DMS153 treated with DMSO at 0.1 percent for 48 hours (cell line): ENCODE results near the gene NCDN.

Source experiments
- DNase-seq: peaks from one replicate; lab custom pipeline; 2025; ENCODE audit not compliant: unreplicated experiment; lab: John Stamatoyannopoulos, UW

Gene NCDN, protein sequence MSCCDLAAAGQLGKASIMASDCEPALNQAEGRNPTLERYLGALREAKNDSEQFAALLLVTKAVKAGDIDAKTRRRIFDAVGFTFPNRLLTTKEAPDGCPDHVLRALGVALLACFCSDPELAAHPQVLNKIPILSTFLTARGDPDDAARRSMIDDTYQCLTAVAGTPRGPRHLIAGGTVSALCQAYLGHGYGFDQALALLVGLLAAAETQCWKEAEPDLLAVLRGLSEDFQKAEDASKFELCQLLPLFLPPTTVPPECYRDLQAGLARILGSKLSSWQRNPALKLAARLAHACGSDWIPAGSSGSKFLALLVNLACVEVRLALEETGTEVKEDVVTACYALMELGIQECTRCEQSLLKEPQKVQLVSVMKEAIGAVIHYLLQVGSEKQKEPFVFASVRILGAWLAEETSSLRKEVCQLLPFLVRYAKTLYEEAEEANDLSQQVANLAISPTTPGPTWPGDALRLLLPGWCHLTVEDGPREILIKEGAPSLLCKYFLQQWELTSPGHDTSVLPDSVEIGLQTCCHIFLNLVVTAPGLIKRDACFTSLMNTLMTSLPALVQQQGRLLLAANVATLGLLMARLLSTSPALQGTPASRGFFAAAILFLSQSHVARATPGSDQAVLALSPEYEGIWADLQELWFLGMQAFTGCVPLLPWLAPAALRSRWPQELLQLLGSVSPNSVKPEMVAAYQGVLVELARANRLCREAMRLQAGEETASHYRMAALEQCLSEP

DNA sequence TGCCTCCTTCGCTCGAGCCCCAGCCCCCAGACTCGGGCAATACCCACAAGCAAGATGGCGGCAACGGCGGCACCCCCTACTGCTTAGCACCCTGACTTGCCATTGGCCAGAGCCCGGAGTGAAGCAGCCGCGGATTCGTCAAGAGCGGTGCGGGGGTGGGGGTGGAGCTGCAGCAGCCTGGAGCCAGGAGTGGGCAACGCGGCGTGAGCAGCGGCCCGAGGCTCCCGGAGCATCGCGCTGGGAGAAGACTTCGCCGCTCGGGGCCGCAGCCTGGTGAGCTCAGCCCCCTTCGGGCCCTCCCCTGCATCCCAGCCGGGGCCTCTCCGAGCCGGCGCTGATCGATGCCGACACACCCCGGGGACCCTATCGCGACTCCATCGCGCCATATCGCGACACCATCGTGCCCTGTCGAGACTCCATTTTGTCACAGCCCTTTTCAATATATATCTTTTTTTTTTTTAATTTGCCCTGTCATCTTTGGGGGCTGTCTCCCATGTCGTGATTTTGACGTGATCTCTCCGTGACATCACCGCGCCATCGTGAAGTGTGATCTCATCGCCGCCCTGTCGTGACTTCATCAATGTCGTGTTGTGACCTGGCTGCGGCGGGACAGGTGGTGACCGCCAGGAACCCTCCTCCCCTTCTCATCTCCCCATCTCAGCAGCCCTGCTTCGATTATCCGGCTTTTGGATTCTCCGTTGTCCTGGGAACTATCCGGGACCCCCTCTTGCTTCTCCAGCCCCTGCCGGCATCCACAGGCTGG lies at the start of gene NCDN:
Gene NCDN, plus strand, starts transcription at position 189 of the 763 bp plus-strand sequence. Its CDS starts 392 bp downstream, at position 581.
- DNase-seq = peak; percentile 99

DNA sequence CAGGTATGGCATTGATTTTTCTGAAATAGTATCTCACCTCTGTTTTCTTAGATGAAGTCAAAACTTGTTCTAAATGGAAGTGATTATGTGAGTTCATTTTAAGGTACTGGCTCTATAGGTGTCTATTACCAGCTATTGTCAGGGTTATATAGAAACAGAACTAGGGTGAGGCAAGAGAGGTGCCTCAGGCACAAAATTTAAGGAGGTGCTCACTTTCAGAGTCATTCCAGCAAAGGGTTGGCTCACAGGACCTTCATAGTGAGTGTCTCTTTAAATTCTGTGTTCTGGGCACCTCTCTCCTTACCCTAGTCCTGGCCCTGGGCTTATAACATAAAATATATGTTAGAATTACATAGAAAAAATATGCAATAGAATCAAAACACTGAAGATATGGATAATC lies 49.7 kb upstream of the NCDN start:
- DNase-seq = no peak

DNA sequence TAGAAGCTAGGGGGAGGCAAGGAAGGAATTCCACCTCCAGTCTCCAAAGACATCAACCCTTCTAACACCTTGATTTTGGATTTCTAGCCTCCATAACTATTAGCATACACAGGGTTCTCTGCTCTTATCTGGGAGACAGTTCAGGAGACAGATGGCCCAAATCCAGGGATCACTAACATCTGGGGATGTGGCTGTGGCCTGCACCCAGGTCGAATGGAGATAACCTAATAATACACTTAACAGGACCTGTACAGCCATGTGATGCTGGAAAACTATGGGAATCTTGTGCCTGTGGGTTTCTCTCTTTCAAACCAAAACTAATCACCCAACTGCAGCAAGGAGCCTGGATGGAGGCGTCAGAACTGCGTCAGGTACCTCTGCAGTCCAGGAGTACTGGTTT lies 48.0 kb upstream of the NCDN start:
- DNase-seq = no peak

DNA sequence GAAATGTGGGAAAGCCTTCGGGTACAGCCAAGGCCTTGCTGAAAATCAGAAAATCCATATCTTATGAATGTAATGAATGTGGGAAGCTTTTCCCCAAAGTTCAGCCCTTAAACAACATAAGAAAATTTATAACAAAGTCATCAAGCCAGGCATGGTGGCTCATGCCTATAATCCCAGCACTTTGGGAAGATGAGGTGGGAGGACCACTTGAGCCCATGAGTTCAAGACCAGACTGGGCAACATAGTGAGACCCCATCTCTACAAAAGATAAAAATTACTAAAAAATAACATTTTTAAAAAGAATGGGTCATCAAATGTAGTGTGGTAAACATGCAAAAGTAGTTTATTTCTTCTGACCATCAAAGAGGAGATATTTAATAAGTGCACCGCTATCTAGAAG lies 46.3 kb upstream of the NCDN start:
- DNase-seq = no peak

DNA sequence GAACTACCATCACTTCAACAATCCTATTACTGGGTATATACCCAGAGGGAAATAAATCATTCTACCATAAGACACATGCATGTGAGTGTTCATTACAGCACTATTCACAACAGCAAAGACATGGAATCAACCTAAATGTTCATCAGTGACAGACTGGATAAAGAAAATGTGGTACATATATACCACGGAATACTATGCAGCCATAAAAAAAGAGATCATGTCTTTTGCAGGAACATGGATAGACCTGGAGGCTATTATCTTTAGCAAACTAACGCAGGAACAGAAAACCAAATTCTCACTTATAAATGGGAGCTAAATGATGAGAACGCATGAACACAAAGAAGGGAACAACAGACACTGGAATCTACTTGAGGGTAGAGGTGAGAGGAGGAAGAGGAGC lies 39.4 kb upstream of the NCDN start:
- no peak for DNase-seq

DNA sequence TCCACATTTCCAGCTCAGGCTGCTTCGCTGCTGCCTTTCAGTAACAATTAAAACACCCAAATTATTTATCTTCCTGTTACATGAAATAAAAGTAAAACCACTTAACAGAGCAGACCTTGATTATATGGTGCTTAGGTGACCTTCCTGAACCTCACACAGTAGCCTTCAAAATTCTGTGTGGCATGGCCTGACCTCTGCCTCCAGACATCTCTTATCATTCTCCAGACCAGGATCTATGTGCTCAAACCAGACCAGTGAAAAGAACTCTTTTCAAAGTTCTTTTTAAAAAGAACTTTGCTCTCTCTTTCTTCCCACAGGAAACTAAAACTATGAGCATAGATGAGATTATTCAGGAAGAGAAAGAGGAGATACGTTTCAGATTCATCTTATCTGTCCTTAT lies 38.2 kb upstream of the NCDN start:
- DNase-seq = no peak

DNA sequence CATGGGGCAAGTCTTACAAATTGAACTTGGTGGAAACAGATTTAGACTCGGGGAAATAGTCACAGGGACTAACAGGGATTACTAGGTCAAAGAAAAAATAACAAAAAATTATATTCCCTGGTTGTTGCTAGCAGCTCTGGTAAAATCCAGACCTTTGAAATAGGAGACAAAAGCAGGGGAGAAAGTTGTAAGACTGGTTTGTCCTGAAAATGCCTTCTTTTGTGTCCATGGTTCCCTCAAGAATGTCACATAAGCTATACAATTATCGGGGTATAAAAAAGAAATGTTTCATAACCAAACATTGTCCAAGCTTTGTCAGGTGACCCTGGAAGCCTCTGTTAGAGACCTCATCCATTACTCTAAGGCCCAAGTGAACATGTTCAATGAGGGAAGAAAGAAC lies 33.5 kb upstream of the NCDN start:
- no peak for DNase-seq

DNA sequence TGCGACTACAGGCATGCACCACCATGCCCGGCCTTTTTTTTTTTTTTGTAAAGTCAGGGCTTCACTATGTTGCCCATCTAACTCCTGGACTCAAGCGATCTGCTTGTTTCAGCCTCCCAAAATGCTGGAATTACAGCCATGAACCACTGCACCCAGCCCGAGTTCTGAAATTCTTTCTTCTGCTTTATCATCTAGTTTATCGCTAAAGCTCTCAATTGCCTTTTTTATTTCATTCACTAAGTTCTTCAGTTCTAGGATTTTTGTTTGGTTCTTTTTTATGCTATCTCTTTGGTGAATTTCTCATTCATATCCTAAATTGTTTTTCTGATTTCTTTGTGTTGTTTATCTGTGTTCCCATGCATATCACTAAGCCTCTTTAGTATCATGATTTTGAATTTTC lies 27.4 kb upstream of the NCDN start:
- no peak for DNase-seq

DNA sequence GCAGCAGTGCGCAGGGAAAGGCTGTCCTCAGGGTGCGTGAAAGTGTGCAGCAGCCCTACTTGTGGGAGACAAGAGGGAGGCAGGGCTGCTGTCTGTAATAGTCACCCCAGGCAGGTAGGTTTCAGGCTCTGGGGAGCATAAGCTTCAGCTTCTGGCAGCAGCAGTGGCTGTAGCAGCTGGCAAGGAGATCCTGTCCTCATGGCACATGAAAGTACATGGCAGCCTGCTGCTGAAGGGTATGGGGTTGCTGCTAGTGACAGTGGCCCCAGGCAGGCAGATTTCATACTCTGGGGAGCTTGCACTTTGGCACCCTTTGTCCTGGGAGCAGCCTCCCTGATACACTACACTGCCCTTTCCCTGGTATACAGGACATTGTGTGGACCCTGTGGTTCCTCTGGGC lies 26.7 kb upstream of the NCDN start:
- DNase-seq = no peak

DNA sequence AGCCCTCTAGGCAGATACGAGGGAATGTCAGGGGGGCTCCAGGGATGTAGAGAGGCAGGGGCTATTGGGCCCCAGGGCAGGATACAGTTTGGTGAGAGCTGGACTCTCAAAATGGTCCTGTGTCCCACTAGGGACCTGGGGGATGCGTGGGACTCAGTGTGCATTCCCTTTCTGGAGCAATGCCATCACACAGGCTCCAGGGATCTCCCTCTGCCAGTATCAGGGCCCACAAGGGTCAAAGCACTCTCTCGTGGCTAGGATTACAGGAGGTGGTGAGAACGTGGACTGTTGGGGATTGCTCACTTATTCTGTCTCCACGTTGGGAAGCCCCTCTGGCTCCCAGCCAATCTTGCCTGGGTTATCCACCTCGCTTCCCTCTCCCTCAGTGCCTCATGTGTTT lies 26.2 kb upstream of the NCDN start:
- no peak for DNase-seq

DNA sequence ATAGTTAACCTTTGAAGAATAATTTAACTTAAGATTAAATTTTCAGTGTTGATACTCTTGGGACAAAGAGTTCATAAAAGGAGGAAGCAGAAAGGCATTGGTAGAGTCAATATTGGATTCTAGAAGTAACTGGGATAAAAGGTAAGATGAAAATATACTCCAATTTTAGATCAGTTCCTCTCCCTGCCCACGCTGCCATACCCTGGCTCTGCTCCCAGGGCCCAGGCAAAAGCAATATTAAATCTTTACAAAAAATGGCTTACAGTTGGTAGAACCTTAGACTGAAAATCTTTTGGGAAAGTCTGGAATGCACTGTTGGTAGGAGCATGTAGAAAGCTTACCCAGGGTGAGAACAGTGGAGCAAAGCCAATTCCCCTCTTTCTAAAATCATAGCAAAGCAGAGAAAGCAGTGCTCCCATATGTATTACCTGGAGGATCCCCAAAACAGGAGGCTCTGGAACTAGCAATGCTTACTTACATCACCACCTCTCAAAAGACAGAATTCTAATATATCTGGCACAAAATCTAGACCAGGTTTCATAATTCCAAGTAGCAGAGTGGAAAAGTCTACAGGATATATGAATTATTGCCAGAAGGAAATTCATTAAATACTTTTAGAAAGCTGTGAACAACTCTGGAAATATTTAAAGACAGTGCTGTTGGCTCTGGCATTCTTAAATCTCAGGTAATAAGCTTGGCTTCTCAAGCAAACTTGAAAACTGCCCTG lies 24.9 kb upstream of the NCDN start:
- DNase-seq = no peak

DNA sequence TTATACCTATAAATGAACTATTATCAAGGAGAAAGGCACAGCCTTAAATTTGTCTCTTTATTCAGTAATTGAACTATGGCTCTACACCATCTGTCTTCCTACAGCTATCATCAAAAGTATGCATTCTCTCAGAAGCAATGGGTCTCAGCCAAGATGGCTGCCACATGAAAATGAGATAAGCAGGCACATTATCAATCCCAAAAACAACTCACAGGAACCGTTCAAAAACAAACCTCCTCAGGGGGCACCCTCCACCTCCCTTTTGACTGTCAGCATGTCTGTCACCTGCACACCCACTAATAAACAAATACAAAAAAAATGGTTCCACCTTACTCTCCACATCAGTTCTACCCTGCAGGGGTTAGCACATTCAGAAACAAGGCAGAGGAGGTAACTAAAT lies 24.0 kb upstream of the NCDN start:
- DNase-seq = no peak

DNA sequence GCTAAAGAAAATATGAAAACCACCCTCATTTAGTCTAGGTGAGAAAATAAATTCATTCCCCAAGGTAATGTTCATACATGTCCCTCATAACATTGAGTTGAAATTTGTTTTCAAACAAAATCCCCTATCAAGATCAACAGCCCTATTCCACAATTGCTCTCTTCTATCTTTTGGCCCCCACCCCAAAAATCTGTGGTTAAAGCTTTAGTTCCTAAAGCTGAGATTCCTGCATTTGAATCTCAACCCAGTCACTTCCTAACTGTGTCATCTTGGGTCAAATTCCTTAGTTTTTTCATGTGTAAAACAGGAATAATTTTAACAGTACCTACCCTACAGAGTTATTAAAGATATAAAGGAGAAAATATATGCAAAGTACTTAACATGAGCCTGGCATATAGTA lies 22.4 kb upstream of the NCDN start:
- DNase-seq = no peak

DNA sequence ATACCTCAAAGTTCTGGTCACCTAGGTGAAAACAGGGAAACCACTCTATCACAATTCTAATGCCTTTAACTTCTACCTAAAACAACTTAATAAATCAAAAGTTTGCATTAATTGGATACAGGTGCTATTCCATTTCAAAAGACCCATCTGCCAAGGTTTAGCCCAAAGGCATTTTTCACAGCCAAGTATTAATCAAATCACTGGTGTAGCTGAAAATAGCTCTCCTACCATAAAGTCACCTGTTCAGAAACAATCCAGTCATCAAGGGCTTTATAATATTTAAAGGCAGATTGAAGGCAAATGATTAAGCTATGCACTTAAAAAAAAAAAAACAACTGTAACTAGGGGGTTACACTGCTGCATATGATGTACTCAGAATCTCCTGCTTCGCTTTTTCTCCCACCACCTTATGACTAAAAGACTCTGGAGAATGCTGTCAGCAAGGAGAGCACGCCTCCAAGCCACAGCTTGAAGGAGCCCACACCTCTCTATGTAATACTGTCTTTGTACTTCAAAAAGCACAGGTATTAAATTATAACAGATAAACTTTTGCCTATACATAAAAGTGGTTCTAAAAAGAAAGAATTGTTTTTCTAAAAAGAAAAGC lies 20.9 kb upstream of the NCDN start:
- DNase-seq = no peak

DNA sequence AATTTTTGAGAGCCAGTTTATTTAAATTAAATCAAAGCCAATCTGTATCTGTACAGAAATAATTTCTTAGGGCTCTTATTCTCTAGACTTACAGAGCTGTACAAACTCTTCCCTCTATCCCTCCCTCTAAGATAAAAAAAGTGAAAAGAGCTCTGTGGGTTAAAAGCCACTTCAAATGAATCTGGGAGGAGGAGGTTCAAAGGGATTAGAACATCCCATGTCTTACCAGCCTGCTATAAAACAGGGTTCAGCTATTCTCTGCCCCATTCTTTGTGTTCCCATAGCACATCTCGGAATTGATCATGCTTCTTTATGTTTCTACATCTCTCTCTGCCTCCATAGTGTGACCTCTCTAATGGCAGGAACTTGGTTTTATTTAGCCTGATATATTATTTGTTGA lies 19.8 kb upstream of the NCDN start:
- DNase-seq = no peak

DNA sequence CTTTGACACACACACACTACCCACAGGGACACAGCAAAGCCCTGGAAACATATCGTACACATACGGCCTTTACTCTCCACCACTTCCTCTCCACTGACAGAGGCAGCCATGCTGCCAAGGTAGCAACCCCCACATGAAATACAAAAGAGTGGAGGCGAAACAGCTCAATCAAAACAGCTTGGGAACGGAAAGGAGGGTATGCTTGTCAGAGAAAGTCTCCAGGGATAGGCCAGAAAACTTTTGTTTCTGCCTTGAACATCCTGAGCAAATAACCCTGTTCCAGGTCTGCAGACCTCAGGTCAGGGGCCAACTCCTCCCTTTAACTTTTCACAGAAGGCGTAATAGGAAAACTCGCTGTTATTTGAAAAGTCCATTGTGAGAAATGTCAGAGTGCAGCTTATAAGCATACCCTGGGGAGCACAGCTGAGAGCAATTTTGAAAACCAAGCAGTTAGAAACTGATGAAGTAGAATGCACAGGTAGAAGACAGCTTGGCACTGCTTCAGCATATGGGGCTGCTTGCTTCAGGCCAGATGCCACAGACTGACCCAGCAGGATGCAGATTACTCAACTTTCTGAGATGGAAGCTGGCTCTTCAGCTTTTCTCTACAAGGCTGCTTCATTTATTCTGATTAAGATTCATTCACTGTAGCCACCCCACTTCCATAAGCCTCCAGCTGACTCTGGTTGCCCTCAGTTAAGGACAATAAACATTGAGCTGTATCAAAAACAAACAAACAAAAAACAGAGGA lies 18.4 kb upstream of the NCDN start:
- DNase-seq = peak; percentile 60

DNA sequence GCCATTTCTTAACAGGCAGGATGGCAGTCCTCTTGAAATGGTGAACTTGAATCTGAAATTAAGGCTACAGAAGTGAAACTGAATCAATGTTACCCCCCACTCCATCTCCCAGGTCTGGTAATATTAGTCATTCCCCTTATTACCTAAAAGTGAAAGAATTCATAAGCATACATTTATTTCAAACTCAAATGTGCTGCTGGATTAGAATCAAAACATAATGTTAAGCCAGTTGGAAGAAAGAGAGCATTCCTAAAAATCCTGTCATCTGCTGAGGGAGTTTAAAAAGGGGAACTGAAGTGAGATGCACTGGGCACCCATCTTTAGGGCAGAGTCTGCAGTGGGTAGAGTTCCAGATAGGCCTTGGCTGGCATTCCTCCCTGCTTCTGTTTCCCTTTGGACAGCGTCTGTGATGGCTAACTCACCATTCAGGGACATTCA lies 17.8 kb upstream of the NCDN start:
- DNase-seq = no peak

DNA sequence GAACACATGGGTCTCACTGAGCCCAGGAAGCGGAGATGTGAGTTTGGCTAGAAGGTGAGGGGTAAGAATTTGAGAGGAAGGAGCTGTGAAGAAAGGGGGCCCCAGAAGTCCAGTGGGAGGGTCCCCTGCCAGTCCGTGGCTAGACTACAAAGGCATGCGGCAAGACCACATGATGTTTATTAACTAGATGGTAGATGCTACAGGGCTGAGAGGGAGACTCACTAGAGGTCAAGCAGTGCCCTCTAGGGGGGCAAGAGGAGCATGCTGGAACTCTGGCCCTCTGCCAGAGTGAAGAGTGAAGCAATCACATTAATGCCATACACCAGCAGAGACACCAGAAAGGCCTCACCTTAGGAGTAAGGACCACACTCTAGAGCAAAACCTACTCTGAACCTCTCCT lies 12.6 kb upstream of the NCDN start:
- DNase-seq = peak; percentile 60

DNA sequence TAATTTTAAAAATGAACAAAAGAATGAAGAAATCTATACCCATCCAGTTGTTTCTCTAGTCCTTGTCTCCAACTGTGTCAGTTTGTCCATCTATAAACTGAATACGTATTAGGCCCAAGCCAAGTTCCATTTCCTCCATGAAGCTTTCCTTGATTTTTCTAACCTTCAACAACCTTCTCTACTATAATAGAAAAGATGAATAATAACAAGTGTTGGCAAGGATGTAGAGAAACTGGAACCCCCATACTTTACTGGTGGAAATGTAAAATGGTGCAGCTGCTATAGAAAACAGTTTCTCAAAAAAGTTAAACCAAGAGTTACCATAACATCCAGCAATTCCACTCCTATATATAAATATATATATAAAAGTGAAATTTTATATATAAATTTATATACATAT lies 11.0 kb upstream of the NCDN start:
- DNase-seq = no peak

DNA sequence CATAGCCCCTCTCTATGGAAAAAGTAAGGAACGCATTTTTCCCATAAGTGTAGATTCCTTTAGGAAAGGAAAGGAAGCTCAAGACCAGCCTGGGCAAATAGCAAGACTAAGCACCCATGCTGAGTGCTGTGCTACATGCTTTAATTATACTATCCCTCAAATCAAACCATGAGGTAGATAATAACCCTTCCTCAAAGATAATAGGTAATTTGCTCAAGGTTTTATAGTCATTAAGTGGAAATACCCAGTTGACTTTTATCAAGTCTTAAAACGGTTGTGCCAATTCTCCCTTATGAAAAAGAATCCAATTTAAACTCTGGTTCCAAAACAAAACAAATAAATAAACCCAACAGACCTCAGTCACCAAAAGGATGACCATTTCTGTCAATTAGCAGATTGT lies 3.7 kb upstream of the NCDN start:
- no peak for DNase-seq
